ENCODE data around the gene NOTCH1. TPM values are rescaled to one million over a fixed set of nuclear protein-coding genes. Genes with fewer than 3 reads are reported as not detected.

Gene NOTCH1
- total RNA-seq, 1 experiment from 2014 or later: 95.6 TPM

- H3K36me3 Mint-ChIP-seq: peaks cover 70% of the 10 kb centered on the region
- DNase-seq (ENCODE audit: low spot score) (no peak), ATAC-seq (no peak)
- no peaks in the 10 kb centered on the region for H3K27me3 Mint-ChIP-seq (ENCODE audit: low read depth)
- ChIA-PET CTCF (no interaction called here), POLR2A (no interaction called here)
- no peak overlapping the region for H3K27ac Mint-ChIP-seq
- TF ChIP-seq MLX (CRISPR knock-in tag; IDR thresholded peaks at IDR 0.05) (no peak), IRF2 (CRISPR knock-in tag; IDR thresholded peaks at IDR 0.05; ENCODE audit: borderline replicate concordance, low read depth) (no peak), OVOL2 (CRISPR knock-in tag; IDR thresholded peaks at IDR 0.05; ENCODE audit: borderline replicate concordance) (no peak), MAX (CRISPR knock-in tag; IDR thresholded peaks at IDR 0.05) (no peak), KAT7 (CRISPR knock-in tag; IDR thresholded peaks at IDR 0.05; ENCODE audit: borderline replicate concordance) (no peak), IRF1 (CRISPR knock-in tag; IDR thresholded peaks at IDR 0.05) (no peak), CTCF (IDR thresholded peaks at IDR 0.05) (no peak), TEAD1 (CRISPR knock-in tag; IDR thresholded peaks at IDR 0.05) (no peak)
- H3K9me3 Mint-ChIP-seq: no peaks in the 10 kb centered on the region
- H3K4me1 Mint-ChIP-seq: no peaks in the 10 kb centered on the region
- no peak overlapping the region for H3K4me3 Mint-ChIP-seq
Measured at GRCh38 chr9:136465500-136466154, 80.2 kb downstream of the NOTCH1 start.

- Mint-ChIP-seq H3K4me1 (no peaks in the 10 kb centered on the region), H3K27ac (no peak overlapping the region), H3K4me3 (no peak overlapping the region), H3K36me3 (peaks cover 73% of the 10 kb centered on the region), H3K9me3 (no peaks in the 10 kb centered on the region), H3K27me3 (ENCODE audit: low read depth) (no peaks in the 10 kb centered on the region)
- no peak for DNase-seq (ENCODE audit: low spot score)
- no peak for ATAC-seq
- no peak for TF ChIP-seq HMGA2 (CRISPR knock-in tag; IDR thresholded peaks at IDR 0.05)
- no peak for TF ChIP-seq NR2C2 (CRISPR knock-in tag; IDR thresholded peaks at IDR 0.05)
- no peak for TF ChIP-seq NFE2L1 (CRISPR knock-in tag; IDR thresholded peaks at IDR 0.05)
- no peak for TF ChIP-seq ATF3 (CRISPR knock-in tag; conservative IDR thresholded peaks at IDR 0.05)
- TF ChIP-seq IRF2 (CRISPR knock-in tag; IDR thresholded peaks at IDR 0.05; ENCODE audit: borderline replicate concordance, low read depth): no peak
- TF ChIP-seq ZNF416 (CRISPR knock-in tag; IDR thresholded peaks at IDR 0.05): no peak
- no peak for TF ChIP-seq ARID4B (CRISPR knock-in tag; IDR thresholded peaks at IDR 0.05; ENCODE audit: borderline replicate concordance)
- ChIA-PET CTCF (no interaction called here), POLR2A (no interaction called here)
Measured at GRCh38 chr9:136464241-136464640, 81.6 kb downstream of the NOTCH1 start.

GRCh38 chr9:136463578-136463977 is 82.3 kb downstream of the NOTCH1 start:
- no peak for TF ChIP-seq RORB (CRISPR knock-in tag; IDR thresholded peaks at IDR 0.05)
- no peak for TF ChIP-seq TP53 (CRISPR knock-in tag; IDR thresholded peaks at IDR 0.05)
- no peak for TF ChIP-seq ZMAT4 (CRISPR knock-in tag; IDR thresholded peaks at IDR 0.05)
- TF ChIP-seq FOXJ3 (CRISPR knock-in tag; IDR thresholded peaks at IDR 0.05; ENCODE audit: borderline replicate concordance): no peak
- TF ChIP-seq ZNF121 (CRISPR knock-in tag; IDR thresholded peaks at IDR 0.05): no peak
- TF ChIP-seq SMAD3 (CRISPR knock-in tag; IDR thresholded peaks at IDR 0.05; ENCODE audit: borderline replicate concordance): no peak
- TF ChIP-seq ZSCAN18 (CRISPR knock-in tag; IDR thresholded peaks at IDR 0.05): no peak
- Mint-ChIP-seq H3K27me3 (ENCODE audit: low read depth) (no peaks in the 10 kb centered on the region), H3K36me3 (peaks cover 75% of the 10 kb centered on the region), H3K9me3 (no peaks in the 10 kb centered on the region), H3K27ac (no peak overlapping the region), H3K4me1 (no peaks in the 10 kb centered on the region), H3K4me3 (no peak overlapping the region)
- ChIA-PET CTCF (no interaction called here), POLR2A (no interaction called here)
- no peak for DNase-seq (ENCODE audit: low spot score)
- no peak for ATAC-seq

All from WTC11 (cell line).